Stimulated activated naive CD8-positive, alpha-beta T cell treated with anti-CD3 and anti-CD28 coated beads, Interleukin-15, amount 100 ng/mL, for 72 hours (primary cell): ENCODE data around the gene TBC1D8B.

ENCODE experiments used
- ATAC-seq: fragments of 150-1000 bp; cut with Tn5 transposase; 2 replicates; pipeline ENCODE4 v1.10.0; 2021; ENCODE audit warnings: mild to moderate bottlenecking, moderate library complexity
- DNase-seq, 2 donors: peaks; one replicate each; pipeline ENCODE4 v3.0.0; 2021 to 2022
- H3K27ac Mint-ChIP-seq, 2 donors: one replicate each; pipeline ENCODE4 v1.8.0; 2022; ENCODE audit warnings: mild to moderate bottlenecking in 2 of 2, mixed read lengths in 2 of 2, moderate library complexity in 2 of 2
- H3K27me3 Mint-ChIP-seq: one replicate; pipeline ENCODE4 v1.8.0; 2022; ENCODE audit warnings: mixed read lengths
- H3K4me1 Mint-ChIP-seq: one replicate; pipeline ENCODE4 v1.8.0; 2022; ENCODE audit warnings: mild to moderate bottlenecking, mixed read lengths
- H3K4me3 Mint-ChIP-seq, 2 donors: one replicate each; pipeline ENCODE4 v1.8.0; 2022; ENCODE audit warnings: mild to moderate bottlenecking in 2 of 2, mixed read lengths in 2 of 2, moderate library complexity in 1 of 2
- H3K9me3 Mint-ChIP-seq, 2 donors: one replicate each; pipeline ENCODE4 v1.8.0; 2022; ENCODE audit warnings: mixed read lengths in 2 of 2

TBC1D8B gene

GRCh38 chrX:106875151-106875550 is 72.7 kb downstream of the TBC1D8B start:
- no peak overlapping the region for H3K27ac Mint-ChIP-seq
- no peaks in the 10 kb centered on the region for H3K9me3 Mint-ChIP-seq
- DNase-seq (no peak), ATAC-seq (no peak)
- H3K4me1 Mint-ChIP-seq = no peaks in the 10 kb centered on the region
- no peak overlapping the region for H3K4me3 Mint-ChIP-seq
- peaks cover 6% of the 10 kb centered on the region for H3K27me3 Mint-ChIP-seq

- Mint-ChIP-seq H3K9me3 (no peaks in the 10 kb centered on the region), H3K27ac (no peak overlapping the region), H3K4me1 (no peaks in the 10 kb centered on the region), H3K27me3 (no peaks in the 10 kb centered on the region), H3K4me3 (no peak overlapping the region)
- ATAC-seq (no peak), DNase-seq (no peak)
These were observed 87.0 kb downstream of the TBC1D8B start for GRCh38 chrX:106889468-106889867.

DNA sequence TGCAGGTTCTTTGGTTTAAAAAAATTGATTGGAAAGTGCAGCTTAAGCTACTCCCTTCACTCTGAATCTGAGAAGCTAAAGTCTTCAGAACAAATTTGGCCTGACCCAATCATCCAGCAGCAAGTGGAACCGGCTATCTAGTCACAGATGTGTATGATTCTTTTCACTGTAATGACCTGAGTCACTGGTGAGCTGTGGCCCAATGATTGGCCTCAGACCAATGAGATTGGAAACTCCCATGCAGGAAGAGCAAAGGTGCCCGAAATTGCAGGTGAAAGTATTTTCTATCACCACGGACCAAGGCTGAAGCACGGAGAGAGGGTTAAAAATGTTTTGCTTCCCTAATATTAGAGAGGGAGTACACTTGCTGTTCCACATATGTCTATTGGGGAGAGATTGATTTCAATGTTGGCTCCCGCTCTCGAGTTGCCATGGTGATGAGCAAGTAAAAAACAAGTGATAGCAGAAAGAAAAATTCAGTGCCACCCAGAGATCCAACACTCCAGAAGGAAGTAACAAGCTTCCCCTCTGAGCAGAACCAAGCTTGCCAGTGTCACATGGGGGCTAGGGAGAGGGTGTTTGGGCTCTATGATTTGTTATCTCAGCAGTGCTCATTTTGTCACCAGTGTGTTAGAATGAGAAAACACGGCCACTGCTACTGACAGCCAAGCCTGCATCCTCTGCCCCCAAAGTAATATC is 89.4 kb downstream of the TBC1D8B start:
- DNase-seq (no peak), ATAC-seq (no peak)
- Mint-ChIP-seq H3K27me3 (no peaks in the 10 kb centered on the region), H3K9me3 (no peaks in the 10 kb centered on the region), H3K4me1 (no peaks in the 10 kb centered on the region), H3K4me3 (no peak overlapping the region), H3K27ac (no peak overlapping the region)

DNA sequence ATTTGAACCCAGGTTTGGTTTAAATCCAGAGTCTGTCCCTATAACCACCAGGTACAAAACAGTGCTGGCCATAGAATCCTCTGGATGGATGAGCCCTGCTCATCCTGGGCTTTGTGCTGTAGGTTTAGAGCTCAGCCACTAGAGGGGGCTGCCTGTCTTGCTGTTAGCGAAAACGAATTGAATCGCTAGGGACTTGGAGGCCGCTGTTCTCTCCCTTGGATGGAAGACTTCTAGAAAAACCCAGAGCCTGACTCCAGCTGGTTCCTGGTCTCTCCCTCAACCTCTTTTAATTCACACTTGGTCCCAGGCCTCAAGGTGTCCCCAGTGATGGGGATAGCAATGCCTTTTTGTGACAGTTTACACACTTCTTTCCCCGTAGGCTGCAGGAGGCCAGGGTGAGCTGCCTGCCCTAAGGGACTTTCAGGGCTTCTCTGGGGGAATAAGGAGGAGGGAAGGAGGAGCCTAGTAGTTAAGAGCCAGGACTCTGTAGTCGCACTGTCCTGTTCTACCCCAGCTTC is 92.0 kb downstream of the TBC1D8B start:
- H3K4me3 Mint-ChIP-seq = no peak overlapping the region
- no peak overlapping the region for H3K27ac Mint-ChIP-seq
- ATAC-seq (peak; percentile 67), DNase-seq (peak; percentile 26 to 34)
- no peaks in the 10 kb centered on the region for H3K9me3 Mint-ChIP-seq
- H3K27me3 Mint-ChIP-seq = no peaks in the 10 kb centered on the region
- H3K4me1 Mint-ChIP-seq = no peaks in the 10 kb centered on the region

GRCh38 chrX:106894978-106895452 is 92.5 kb downstream of the TBC1D8B start:
- no peak overlapping the region for H3K4me3 Mint-ChIP-seq
- no peaks in the 10 kb centered on the region for H3K4me1 Mint-ChIP-seq

GRCh38 chrX:106897259-106897658 is 94.8 kb downstream of the TBC1D8B start:
- Mint-ChIP-seq H3K4me3 (no peak overlapping the region), H3K27ac (peak overlapping the region in 1 of 2 donors; percentile 65), H3K27me3 (no peaks in the 10 kb centered on the region), H3K4me1 (no peaks in the 10 kb centered on the region), H3K9me3 (no peaks in the 10 kb centered on the region)
- no peak for DNase-seq
- no peak for ATAC-seq

More at GRCh38 chrX:106894978-106895452, 92.5 kb downstream of the TBC1D8B start:
- ATAC-seq (peak; percentile 38), DNase-seq (no peak)
- Mint-ChIP-seq H3K27me3 (no peaks in the 10 kb centered on the region), H3K27ac (no peak overlapping the region), H3K9me3 (no peaks in the 10 kb centered on the region)

DNA sequence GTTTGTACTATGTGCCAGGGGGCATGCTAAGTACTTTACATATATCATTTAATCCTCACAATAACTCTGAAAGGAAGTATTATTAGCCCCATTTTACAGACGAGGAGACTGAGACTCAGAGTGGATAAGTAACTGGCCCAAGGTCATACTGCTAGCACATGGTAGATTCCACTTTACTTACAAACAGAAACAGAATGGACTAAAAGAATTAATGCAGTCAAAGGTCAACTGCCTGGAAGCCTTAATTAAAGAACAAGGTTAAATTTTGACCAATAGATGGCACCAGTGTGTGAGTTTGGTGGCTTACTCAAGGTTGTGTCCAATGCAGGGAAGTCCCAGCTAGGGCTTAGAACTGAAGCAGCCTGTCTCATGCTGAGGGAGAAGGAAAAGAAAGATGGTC is 96.0 kb downstream of the TBC1D8B start:
- no peaks in the 10 kb centered on the region for H3K9me3 Mint-ChIP-seq
- H3K27ac Mint-ChIP-seq = no peak overlapping the region
- H3K4me1 Mint-ChIP-seq = no peaks in the 10 kb centered on the region
- no peak overlapping the region for H3K4me3 Mint-ChIP-seq
- DNase-seq (peak in 1 of 2 donors; percentile 7), ATAC-seq (peak; percentile 72)
- H3K27me3 Mint-ChIP-seq = no peaks in the 10 kb centered on the region

DNA sequence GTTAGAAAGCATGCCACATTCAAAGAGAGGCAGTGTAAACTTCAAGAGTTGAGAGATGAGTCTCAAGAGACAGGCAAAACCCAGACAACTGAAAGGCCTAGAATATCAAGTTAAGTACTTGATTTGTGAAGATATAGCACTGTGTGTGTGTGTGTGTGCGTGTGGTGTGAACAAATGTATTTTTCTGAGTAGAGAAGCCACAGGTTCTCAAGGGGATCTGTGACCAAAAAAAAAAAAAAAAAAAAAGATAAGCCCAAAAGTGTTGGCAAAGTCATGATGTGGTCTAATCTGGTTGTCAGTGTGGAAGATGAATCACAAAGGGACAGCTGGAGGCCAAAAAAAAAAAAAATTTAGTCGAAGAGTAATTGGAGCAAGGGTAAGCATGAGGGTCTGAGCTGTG is 96.8 kb downstream of the TBC1D8B start:
- ATAC-seq (no peak), DNase-seq (no peak)
- Mint-ChIP-seq H3K4me1 (no peaks in the 10 kb centered on the region), H3K9me3 (no peaks in the 10 kb centered on the region), H3K4me3 (no peak overlapping the region), H3K27ac (no peak overlapping the region), H3K27me3 (no peaks in the 10 kb centered on the region)

GRCh38 chrX:106899841-106900240 is 97.4 kb downstream of the TBC1D8B start:
- Mint-ChIP-seq H3K9me3 (no peaks in the 10 kb centered on the region), H3K4me3 (no peak overlapping the region), H3K27ac (no peak overlapping the region), H3K27me3 (no peaks in the 10 kb centered on the region), H3K4me1 (no peaks in the 10 kb centered on the region)
- DNase-seq (no peak), ATAC-seq (no peak)

DNA sequence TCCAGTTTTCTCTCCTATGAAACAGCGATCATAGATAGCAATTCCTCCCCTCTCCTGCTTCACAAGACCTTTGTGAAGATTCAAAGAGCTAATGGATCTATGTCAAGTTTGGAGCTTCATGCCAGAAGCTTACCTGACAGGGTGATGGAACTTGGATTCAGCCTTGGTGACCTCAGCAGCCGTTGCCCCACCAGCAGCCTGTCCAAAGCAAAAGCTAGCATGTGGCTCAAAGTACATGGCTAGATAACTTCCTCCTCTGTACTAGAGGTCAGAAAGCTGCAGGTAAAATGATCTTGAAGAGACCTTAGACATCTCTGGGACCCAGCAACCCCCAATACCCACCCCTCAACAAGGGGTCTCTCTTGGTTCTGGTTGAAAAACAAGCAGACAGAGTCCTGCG is 98.9 kb downstream of the TBC1D8B start:
- Mint-ChIP-seq H3K4me3 (no peak overlapping the region), H3K27me3 (no peaks in the 10 kb centered on the region), H3K27ac (no peak overlapping the region), H3K4me1 (no peaks in the 10 kb centered on the region), H3K9me3 (no peaks in the 10 kb centered on the region)
- DNase-seq = no peak
- no peak for ATAC-seq

- no peaks in the 10 kb centered on the region for H3K27me3 Mint-ChIP-seq
- no peak for ATAC-seq
- no peaks in the 10 kb centered on the region for H3K4me1 Mint-ChIP-seq
- H3K9me3 Mint-ChIP-seq = no peaks in the 10 kb centered on the region
- no peak overlapping the region for H3K4me3 Mint-ChIP-seq
- DNase-seq = no peak
- H3K27ac Mint-ChIP-seq = no peak overlapping the region
These were observed 99.3 kb downstream of the TBC1D8B start for GRCh38 chrX:106901781-106902219.

GRCh38 chrX:106902684-106903083 is 100.2 kb downstream of the TBC1D8B start:
- no peak for ATAC-seq
- no peak for DNase-seq
- Mint-ChIP-seq H3K4me3 (no peak overlapping the region), H3K27me3 (no peaks in the 10 kb centered on the region), H3K27ac (peak overlapping the region in 1 of 2 donors; percentile 42), H3K9me3 (no peaks in the 10 kb centered on the region), H3K4me1 (no peaks in the 10 kb centered on the region)

- ATAC-seq = no peak
- Mint-ChIP-seq H3K9me3 (no peaks in the 10 kb centered on the region), H3K27me3 (no peaks in the 10 kb centered on the region), H3K4me1 (no peaks in the 10 kb centered on the region), H3K27ac (peak within 1 kb of the TSS in 1 of 2 donors; percentile 42), H3K4me3 (no peak within 1 kb of the TSS)
- DNase-seq = no peak
These were observed 100.9 kb downstream of the TBC1D8B start, which contains the start of gene RIPPLY1 for GRCh38 chrX:106903291-106903824. TSS of gene RIPPLY1 (minus strand) at chrX:106903341. CDS start at chrX:106903287, 54 bp downstream.

- Mint-ChIP-seq H3K9me3 (no peaks in the 10 kb centered on the region), H3K4me3 (no peak overlapping the region), H3K4me1 (no peaks in the 10 kb centered on the region), H3K27ac (no peak overlapping the region), H3K27me3 (no peaks in the 10 kb centered on the region)
- DNase-seq (no peak), ATAC-seq (no peak)
These were observed 101.5 kb downstream of the TBC1D8B start for GRCh38 chrX:106903856-106904528.

DNA sequence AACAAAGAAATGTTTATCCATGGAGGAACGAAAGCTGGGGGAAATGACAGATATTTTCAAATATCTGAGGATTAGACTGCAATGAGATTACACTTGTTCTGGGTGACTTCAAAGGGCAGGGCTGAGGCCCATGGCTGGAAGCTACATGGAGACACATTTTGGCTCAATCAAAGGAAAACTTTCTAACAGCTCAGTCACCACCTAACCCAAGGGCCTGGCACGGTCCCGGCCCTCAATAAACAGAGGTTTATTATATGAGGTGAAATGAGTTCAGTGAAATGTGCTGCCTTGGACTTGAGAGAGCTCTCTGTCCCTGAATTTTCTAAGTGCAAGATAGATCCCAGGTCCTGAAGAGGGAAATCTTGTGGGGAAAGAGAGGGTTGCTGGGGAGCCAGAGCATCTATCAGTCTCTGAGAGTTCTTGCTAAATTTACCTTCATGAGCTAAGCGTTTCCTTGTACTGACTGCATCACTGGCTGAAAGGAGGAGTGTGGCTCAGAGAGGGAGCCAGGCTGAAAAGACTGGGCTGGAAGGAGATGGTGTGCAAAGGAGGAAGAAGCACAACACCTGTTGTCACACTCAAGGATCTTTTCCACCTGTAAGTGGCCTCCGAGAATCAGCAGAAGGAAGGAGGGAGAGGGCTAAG is 102.7 kb downstream of the TBC1D8B start:
- Mint-ChIP-seq H3K27me3 (no peaks in the 10 kb centered on the region), H3K9me3 (no peaks in the 10 kb centered on the region), H3K27ac (peak overlapping the region in 1 of 2 donors; percentile 12), H3K4me1 (no peaks in the 10 kb centered on the region), H3K4me3 (no peak overlapping the region)
- DNase-seq (no peak), ATAC-seq (no peak)
